ENCODE measurements around the gene ASXL3. TPM values are rescaled to one million over a fixed set of nuclear protein-coding genes. Genes with fewer than 3 reads are reported as not detected.

Gene ASXL3
- total and polyA plus RNA-seq, 2 donors (not counting 1 experiment from before 2014, with no cell fraction given), result 0.02 TPM; not detected in 1

GRCh38 chr18:33712719-33713118 lies 134.7 kb downstream of the ASXL3 start:
- H3K27me3 ChIP-seq (replicated peaks in 1 of 4; ENCODE audit: control extremely low read depth in 1 of 4, control insufficient read depth in 3 of 4, insufficient read depth in 4 of 4, low read length in 3 of 4), result no peaks in the 10 kb centered on the region
- no peak overlapping the region for H3K4me3 ChIP-seq (ENCODE audit: control extremely low read depth in 1 of 5, extremely low read depth in 1 of 5, insufficient read depth in 1 of 5, low read depth in 2 of 5, low read length in 4 of 5)
- POLR2A ChIA-PET, result no interaction called here
- no peaks in the 10 kb centered on the region for H4K20me1 ChIP-seq (ENCODE audit: control insufficient read depth, insufficient read depth, low read length, poor library complexity, severe bottlenecking)
- no peak overlapping the region for H3K4me2 ChIP-seq (replicated peaks; ENCODE audit: low read depth, low read length, poor library complexity, severe bottlenecking)
- Mint-ChIP-seq H3K27me3 (no peaks in the 10 kb centered on the region), H3K4me3 (no peak overlapping the region), H3K4me1 (no peaks in the 10 kb centered on the region), H3K27ac (no peak overlapping the region), H3K9me3 (ENCODE audit: insufficient read depth) (no peaks in the 10 kb centered on the region)
- intact Hi-C loops (cut with micrococcal nuclease), result no loop called here
- H3K27ac ChIP-seq (ENCODE audit: low read length in 2 of 2), result no peak overlapping the region
- 70% methylated on average over 2 of the region's 4 CpGs for WGBS (ENCODE audit: insufficient coverage)
- no peak overlapping the region for H2AFZ ChIP-seq (ENCODE audit: insufficient read depth, low read depth, low read length, poor library complexity, severe bottlenecking)
- TF ChIP-seq CTCF (IDR thresholded peaks at IDR 0.05), result no peak
- no peak for TF ChIP-seq EZH2 (IDR thresholded peaks at IDR 0.05; ENCODE audit: borderline replicate concordance, insufficient read depth, low read depth, low read length, poor library complexity, severe bottlenecking)
- H3K79me2 ChIP-seq (ENCODE audit: control insufficient read depth, insufficient read depth, low read length), result no peaks in the 10 kb centered on the region
- H3K9ac ChIP-seq (ENCODE audit: low read length), result no peak overlapping the region
- no peaks in the 10 kb centered on the region for H3K4me1 ChIP-seq (ENCODE audit: control insufficient read depth in 2 of 2, insufficient read depth in 2 of 2, low read length in 2 of 2)
- no peaks in the 10 kb centered on the region for H3K36me3 ChIP-seq (replicated peaks in 1 of 2; ENCODE audit: control extremely low read depth in 1 of 2, control insufficient read depth in 1 of 2, extremely low read depth in 1 of 2, insufficient read depth in 2 of 2, low read length in 1 of 2)
- no peaks in the 10 kb centered on the region for H3K9me3 ChIP-seq (ENCODE audit: control extremely low read depth in 1 of 3, control insufficient read depth in 2 of 3, insufficient read depth in 1 of 3, low read length in 2 of 3)
- CTCF ChIA-PET, result no interaction called here
- no peak for ATAC-seq (ENCODE audit: low read depth)
- DNase-seq, result no peak

- CTCF ChIA-PET, result no interaction called here
- 67% methylated on average over 1 of the region's 4 CpGs for WGBS (ENCODE audit: insufficient coverage)
- H3K4me1 Mint-ChIP-seq, result no peaks in the 10 kb centered on the region
Measured at GRCh38 chr18:33716061-33716683, 138.2 kb downstream of the ASXL3 start.

More at GRCh38 chr18:33716061-33716683, 138.2 kb downstream of the ASXL3 start:
- no peak overlapping the region for H2AFZ ChIP-seq (ENCODE audit: insufficient read depth, low read depth, low read length, poor library complexity, severe bottlenecking)
- no peaks in the 10 kb centered on the region for H3K27me3 ChIP-seq (replicated peaks in 1 of 4; ENCODE audit: control extremely low read depth in 1 of 4, control insufficient read depth in 3 of 4, insufficient read depth in 4 of 4, low read length in 3 of 4)
- H3K4me3 ChIP-seq (ENCODE audit: control extremely low read depth in 1 of 5, extremely low read depth in 1 of 5, insufficient read depth in 1 of 5, low read depth in 2 of 5, low read length in 4 of 5), result no peak overlapping the region
- Mint-ChIP-seq H3K9me3 (ENCODE audit: insufficient read depth) (no peaks in the 10 kb centered on the region), H3K27me3 (no peaks in the 10 kb centered on the region), H3K27ac (no peak overlapping the region), H3K4me3 (no peak overlapping the region)
- TF ChIP-seq CTCF (IDR thresholded peaks at IDR 0.05), result no peak
- no peak for TF ChIP-seq EZH2 (IDR thresholded peaks at IDR 0.05; ENCODE audit: borderline replicate concordance, insufficient read depth, low read depth, low read length, poor library complexity, severe bottlenecking)
- H3K4me2 ChIP-seq (replicated peaks; ENCODE audit: low read depth, low read length, poor library complexity, severe bottlenecking), result no peak overlapping the region
- no peaks in the 10 kb centered on the region for H3K36me3 ChIP-seq (replicated peaks in 1 of 2; ENCODE audit: control extremely low read depth in 1 of 2, control insufficient read depth in 1 of 2, extremely low read depth in 1 of 2, insufficient read depth in 2 of 2, low read length in 1 of 2)
- no peaks in the 10 kb centered on the region for H4K20me1 ChIP-seq (ENCODE audit: control insufficient read depth, insufficient read depth, low read length, poor library complexity, severe bottlenecking)
- no peak for ATAC-seq (ENCODE audit: low read depth)
- no peak overlapping the region for H3K9ac ChIP-seq (ENCODE audit: low read length)
- no peak overlapping the region for H3K27ac ChIP-seq (ENCODE audit: low read length in 2 of 2)
- H3K79me2 ChIP-seq (ENCODE audit: control insufficient read depth, insufficient read depth, low read length), result no peaks in the 10 kb centered on the region
- POLR2A ChIA-PET, result no interaction called here
- intact Hi-C loops (cut with micrococcal nuclease), result no loop called here
- H3K4me1 ChIP-seq (ENCODE audit: control insufficient read depth in 2 of 2, insufficient read depth in 2 of 2, low read length in 2 of 2), result no peaks in the 10 kb centered on the region
- H3K9me3 ChIP-seq (ENCODE audit: control extremely low read depth in 1 of 3, control insufficient read depth in 2 of 3, insufficient read depth in 1 of 3, low read length in 2 of 3), result no peaks in the 10 kb centered on the region
- no peak for DNase-seq
